ENCODE results near the gene UPF1. TPM values are rescaled to one million over a fixed set of nuclear protein-coding genes. Genes with fewer than 3 reads are reported as not detected.

UPF1 gene
- 51.6 and 56.0 TPM in 2 replicates for total RNA-seq

GRCh38 chr19:18831524-18832305 is at the start of gene UPF1:
Gene UPF1, plus strand, starts transcription at chr19:18831959. Its CDS starts 251 bp downstream, at chr19:18832210.

GRCh38 chr19:18790566-18791314 is 41.0 kb upstream of the UPF1 start, which contains the start of gene COMP:
Gene COMP, minus strand, starts transcription at chr19:18791305. Its CDS starts 36 bp downstream, at chr19:18791269.

GRCh38 chr19:18895824-18896341 is 64.1 kb downstream of the UPF1 start, which contains the start of gene CERS1:
Gene CERS1, minus strand, starts transcription at chr19:18896158. Its CDS starts 86 bp downstream, at chr19:18896072.

Other genes starting within 250 kb of the UPF1 start
- gene REX1BD, start 243.2 kb upstream of the UPF1 start, total RNA-seq, result 147 and 161 TPM in 2 replicates
- 0.31 and 1.1 TPM in 2 replicates for gene CRLF1, start 225.2 kb upstream of the UPF1 start, total RNA-seq
- not detected in 2 replicates for gene TMEM59L, start 219.1 kb upstream of the UPF1 start, total RNA-seq
- gene KLHL26, start 194.9 kb upstream of the UPF1 start, total RNA-seq, result 2.7 and 5.9 TPM in 2 replicates
- gene CRTC1, start 148.3 kb upstream of the UPF1 start, total RNA-seq, result 0.80 and 3.0 TPM in 2 replicates
- not detected in 2 replicates for gene COMP, start 40.7 kb upstream of the UPF1 start, total RNA-seq
- 0.31 TPM in 1 of 2 replicates, not detected in the other for gene CERS1, start 64.2 kb downstream of the UPF1 start, total RNA-seq
- gene COPE, start 87.4 kb downstream of the UPF1 start, total RNA-seq, result 384 and 460 TPM in 2 replicates
- gene DDX49, start 87.8 kb downstream of the UPF1 start, total RNA-seq, result 48.3 and 77.8 TPM in 2 replicates
- gene HOMER3, start 109.3 kb downstream of the UPF1 start, total RNA-seq, result 173 and 189 TPM in 2 replicates
- gene SUGP2, start 201.6 kb downstream of the UPF1 start, total RNA-seq, result 17.4 and 19.0 TPM in 2 replicates
- 32.1 and 58.4 TPM in 2 replicates for gene ARMC6, start 201.6 kb downstream of the UPF1 start, total RNA-seq
- 0.99 and 2.8 TPM in 2 replicates for gene SLC25A42, start 232.0 kb downstream of the UPF1 start, total RNA-seq

Measured in hair follicular keratinocyte (primary cell).